ENCODE data around the gene SULT4A1.

The SULT4A1 gene

DNA sequence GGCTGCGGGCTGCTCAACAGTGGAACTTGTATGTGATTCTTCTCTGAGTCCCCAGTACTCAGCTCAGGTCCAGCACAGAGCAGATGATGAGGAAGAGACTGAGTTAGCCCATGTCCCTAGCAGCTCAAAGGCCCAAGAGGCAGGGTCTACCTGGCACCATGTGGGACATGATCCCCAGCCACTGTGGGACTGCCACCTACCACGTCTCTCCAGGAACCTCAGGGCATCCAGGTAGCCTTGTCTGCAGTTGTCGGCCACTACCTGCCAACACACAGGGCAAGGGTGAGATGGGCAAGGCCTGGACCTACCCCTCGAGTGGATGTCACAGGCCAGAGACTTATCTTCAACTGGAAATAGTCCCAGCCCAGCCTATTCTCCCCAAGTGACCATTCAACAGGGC lies 25.1 kb upstream of the SULT4A1 start:
- no peak overlapping the region for H3K27ac ChIP-seq
- no peak for DNase-seq (ENCODE audit: low spot score)
- H3K4me3 ChIP-seq: no peak overlapping the region
- TF ChIP-seq CTCF (IDR thresholded peaks at IDR 0.05): no peak

- TF ChIP-seq CTCF (IDR thresholded peaks at IDR 0.05): no peak
- Histone ChIP-seq H3K27ac (no peak overlapping the region), H3K4me3 (no peak overlapping the region)
- DNase-seq (ENCODE audit: low spot score): no peak
Observed at GRCh38 chr22:43886231-43886630, 23.9 kb upstream of the SULT4A1 start.

- DNase-seq (ENCODE audit: low spot score): no peak
- Histone ChIP-seq H3K4me3 (no peak overlapping the region), H3K27ac (no peak overlapping the region)
- no peak for TF ChIP-seq CTCF (IDR thresholded peaks at IDR 0.05)
Observed at GRCh38 chr22:43885786-43886185, 23.5 kb upstream of the SULT4A1 start.

- no peak for TF ChIP-seq CTCF (IDR thresholded peaks at IDR 0.05)
- no peak for DNase-seq (ENCODE audit: low spot score)
- Histone ChIP-seq H3K4me3 (no peak overlapping the region), H3K27ac (no peak overlapping the region)
Observed at GRCh38 chr22:43885319-43885671, 23.0 kb upstream of the SULT4A1 start.

DNA sequence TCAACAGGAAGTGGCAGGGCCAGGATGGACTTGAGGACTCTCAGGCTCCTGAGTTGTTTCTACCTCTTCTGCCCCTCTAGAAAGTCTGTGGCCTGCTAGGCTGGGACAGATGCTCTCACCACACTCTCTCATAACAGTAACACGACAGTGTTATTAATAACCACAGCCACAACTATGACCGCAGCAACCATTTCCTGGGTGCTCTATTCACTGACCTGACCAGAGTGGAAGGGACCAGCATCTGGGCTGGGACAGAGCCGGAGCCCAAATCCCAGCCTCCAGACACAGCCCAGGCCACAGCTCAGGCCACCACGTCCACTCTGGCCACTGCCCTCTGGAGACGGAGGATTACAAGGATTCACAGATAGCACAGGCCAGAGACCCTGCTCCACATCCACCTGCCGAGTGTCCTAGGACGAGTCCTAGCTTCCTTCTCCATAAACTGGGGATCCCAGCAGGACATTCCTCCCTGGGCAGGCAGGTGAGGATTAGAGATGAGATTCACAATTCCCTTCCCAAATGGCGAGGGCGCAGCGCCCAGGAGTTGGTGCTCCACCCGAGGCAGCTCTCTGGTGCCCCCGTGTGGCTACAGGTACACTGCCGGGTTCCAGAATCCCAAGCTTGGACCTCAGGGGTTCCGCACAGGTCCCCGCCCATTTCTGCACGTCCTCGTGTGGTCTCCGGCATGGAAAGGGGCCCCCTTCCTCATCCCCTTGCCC lies 22.4 kb upstream of the SULT4A1 start:
- no peak for DNase-seq (ENCODE audit: low spot score)

DNA sequence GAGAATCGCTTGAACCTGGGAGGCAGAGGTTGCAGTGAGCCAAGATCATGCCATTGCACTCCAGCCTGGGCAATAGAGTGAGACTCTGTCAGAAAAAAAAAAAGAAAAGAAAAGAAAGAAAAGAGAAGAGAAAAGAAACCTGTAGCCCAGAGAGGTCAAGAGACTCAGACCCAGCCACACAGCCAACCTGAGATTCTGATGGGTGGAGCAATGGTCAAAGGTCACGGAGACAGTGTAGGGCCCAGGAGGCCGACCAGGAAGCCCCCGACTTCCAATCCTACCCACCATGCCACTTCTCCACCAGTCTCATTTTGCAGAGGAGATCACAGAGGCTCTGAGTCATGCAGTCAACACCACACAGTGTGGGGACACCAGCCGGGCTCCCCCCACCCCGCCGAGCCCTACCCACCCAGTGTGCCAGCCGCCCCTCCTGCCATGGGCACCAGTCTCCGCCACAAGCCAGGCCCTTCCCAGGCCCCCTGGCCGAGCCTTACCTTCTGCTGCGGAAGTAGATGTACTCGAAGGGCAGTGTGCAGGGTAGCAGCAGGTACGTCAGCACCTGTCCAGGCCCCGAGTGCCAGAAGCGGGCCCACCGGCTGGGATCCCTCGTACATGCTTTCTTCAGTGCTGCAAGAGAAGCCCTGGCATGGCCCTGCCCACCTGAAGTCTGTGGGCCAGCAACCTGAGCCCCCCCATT lies 21.6 kb upstream of the SULT4A1 start:
- H3K4me3 ChIP-seq: no peak overlapping the region
- no peak for DNase-seq (ENCODE audit: low spot score)
- no peak overlapping the region for H3K27ac ChIP-seq
- TF ChIP-seq CTCF (IDR thresholded peaks at IDR 0.05): no peak

More for the DNA sequence above, 22.4 kb upstream of the SULT4A1 start:
- no peak overlapping the region for H3K27ac ChIP-seq
- no peak overlapping the region for H3K4me3 ChIP-seq
- peak; percentile 64 for TF ChIP-seq CTCF (IDR thresholded peaks at IDR 0.05)
